ENCODE data around the gene OR2A5. TPM values are rescaled to one million over a fixed set of nuclear protein-coding genes. Genes with fewer than 3 reads are reported as not detected.

OR2A5 gene
- total and polyA plus RNA-seq, 2 of the 4 experiments (the other 2 are of a cell fraction) = not detected

GRCh38 chr7:144018065-144018464 lies 30.7 kb upstream of the OR2A5 start:
- intact Hi-C loops (cut with micrococcal nuclease) = loop anchor here (10.0 kb wide), 1 partner anchor 133 kb away; no protein-coding TSS in a partner anchor
- Histone ChIP-seq H3K27me3 (ENCODE audit: control insufficient read depth, insufficient read depth, low read length) (peaks cover 2% of the 10 kb centered on the region), H3K4me1 (ENCODE audit: control insufficient read depth, insufficient read depth, low read length) (no peaks in the 10 kb centered on the region), H3K9ac (ENCODE audit: low read depth, low read length) (no peak overlapping the region), H3K4ac (ENCODE audit: low read depth, low read length) (no peak overlapping the region), H3K23ac (ENCODE audit: low read depth, low read length) (no peak overlapping the region), H3K14ac (replicated peaks; ENCODE audit: low read depth, low read length) (no peak overlapping the region), H3K56ac (ENCODE audit: extremely low read depth, insufficient read depth, low read length) (no peak overlapping the region), H2BK20ac (ENCODE audit: low read depth, low read length) (no peak overlapping the region), H3K18ac (ENCODE audit: low read depth, low read length) (no peak overlapping the region), H4K91ac (ENCODE audit: insufficient read depth, low read depth, low read length) (no peak overlapping the region), H2BK120ac (ENCODE audit: low read depth, low read length) (no peak overlapping the region), H3K9me3 (ENCODE audit: control insufficient read depth, insufficient read depth, low read length) (no peaks in the 10 kb centered on the region), H4K20me1 (ENCODE audit: insufficient read depth, low read length) (no peaks in the 10 kb centered on the region), H4K5ac (ENCODE audit: low read depth, low read length) (no peak overlapping the region), H2BK5ac (ENCODE audit: low read depth, low read length, poor library complexity, severe bottlenecking) (no peak overlapping the region), H3K27ac (ENCODE audit: insufficient read depth, low read length) (no peak overlapping the region), H2BK15ac (ENCODE audit: low read depth, low read length) (no peak overlapping the region), H3K9me1 (ENCODE audit: insufficient read depth, low read length) (no peaks in the 10 kb centered on the region), H2AK9ac (replicated peaks; ENCODE audit: low read depth, low read length, poor library complexity) (no peak overlapping the region), H3K4me2 (ENCODE audit: low read depth, low read length) (no peak overlapping the region), H2AK5ac (ENCODE audit: low read depth, low read length) (no peak overlapping the region), H4K8ac (ENCODE audit: low read depth in 2 of 2, low read length in 2 of 2) (no peak overlapping the region), H3K36me3 (ENCODE audit: control insufficient read depth, insufficient read depth, low read length) (no peaks in the 10 kb centered on the region), H3K79me1 (ENCODE audit: low read depth in 1 of 2, low read length in 2 of 2) (no peaks in the 10 kb centered on the region), H2AFZ (replicated peaks; ENCODE audit: low read length, poor library complexity) (no peak overlapping the region), H3K4me3 (ENCODE audit: insufficient read depth, low read depth, low read length) (no peak overlapping the region)
- DNase-seq (no peak), ATAC-seq (ENCODE audit: low read depth) (no peak)
- in situ Hi-C loops (cut with MboI; ENCODE audit: low sequenced_read_pairs) = no loop called here
- POLR2A ChIA-PET (ENCODE audit: unreplicated experiment) = no interaction called here
- dilution Hi-C loops (cut with HindIII; ENCODE audit: low sequenced_read_pairs, unreplicated experiment) = no loop called here
- no CpG with 5 or more reads among the region's 4 CpGs for WGBS, 2 experiments (ENCODE audit: extremely low coverage in 2 of 2, insufficient read length in 1 of 2)
- no peak for TF ChIP-seq USF2 (IDR thresholded peaks at IDR 0.05; ENCODE audit: low read depth, low read length)
- TF ChIP-seq RCOR1 (IDR thresholded peaks at IDR 0.05; ENCODE audit: insufficient replicate concordance, low read length) = no peak
- no peak for TF ChIP-seq POLR2A (IDR thresholded peaks at IDR 0.05; ENCODE audit: low read depth, low read length)
- TF ChIP-seq MAZ (IDR thresholded peaks at IDR 0.05; ENCODE audit: borderline replicate concordance, low read depth, low read length) = no peak
- TF ChIP-seq RAD21 (IDR thresholded peaks at IDR 0.05; ENCODE audit: low read length) = no peak
- TF ChIP-seq CTCF (conservative IDR thresholded peaks at IDR 0.05; ENCODE audit: low read depth, low read length) = no peak
- no peak for TF ChIP-seq CEBPB (IDR thresholded peaks at IDR 0.05; ENCODE audit: low read depth, low read length)
- no peak for TF ChIP-seq MXI1 (IDR thresholded peaks at IDR 0.05; ENCODE audit: borderline replicate concordance, low read depth, low read length)
- no peak for TF ChIP-seq RFX5 (IDR thresholded peaks at IDR 0.05; ENCODE audit: low read depth, low read length)
- no peak for TF ChIP-seq ELK1 (IDR thresholded peaks at IDR 0.05; ENCODE audit: borderline replicate concordance, low read depth, low read length)
- TF ChIP-seq BHLHE40 (IDR thresholded peaks at IDR 0.05; ENCODE audit: low read depth, low read length) = no peak
- no peak for TF ChIP-seq MAFK (IDR thresholded peaks at IDR 0.05; ENCODE audit: low read depth, low read length)
- no peak for TF ChIP-seq NFE2L2 (IDR thresholded peaks at IDR 0.05; ENCODE audit: low read depth, low read length)
- CTCF ChIA-PET = no interaction called here
- no TSS peak for BruUV-seq (replicated peaks)

Data from IMR-90 (cell line).